K562 (cell line): ENCODE data around the gene PTPRM. TPM values are rescaled to one million over a fixed set of nuclear protein-coding genes. Genes with fewer than 3 reads are reported as not detected.

Experiments used
- ATAC-seq: fragments of 200-7000 bp; cut with Tn5 transposase; 3 replicates; pipeline ENCODE4 v1.9.1; 2020; ENCODE audit warnings: moderate library complexity
- BruUV-seq: library from RNA; stranded (reverse); fragments of 400-500 nt; replicated peaks from 2 replicates; lab custom pipeline; 2021; lab: Mats Ljungman, UMichigan
- CTCF ChIA-PET: fragments of 300-600 bp; formaldehyde crosslinking; extraction: SDS; loops from one replicate; lab custom pipeline; 2021; ENCODE audit warnings: low intra/inter-chr PET ratio; lab: Yijun Ruan, JAX
- POLR2A ChIA-PET: fragments of 300-600, 350-650 bp; sonication (Branson Sonifier 250); formaldehyde crosslinking; extraction: SDS; loops from one replicate; lab custom pipeline; 2021; ENCODE audit warnings: antibody characterized with exemption, inconsistent platforms; lab: Yijun Ruan, JAX
- DNase-seq, 4 experiments: peaks; one replicate each; pipeline versions ENCODE4 v3.0.0 to v3.0.0-alpha.2; 2011 to 2018; ENCODE audit warnings: low spot score in 3 of 4, mixed read lengths in 3 of 4; ENCODE audit errors: extremely low read depth in 1 of 4
- FAIRE-seq: peaks from 2 replicates; lab custom pipeline; 2011; peaks lifted over from hg19 to GRCh38; lab: Jason Lieb, UNC
- H2AFZ ChIP-seq: 2 replicates; pipeline ENCODE4 v1.6.0; 2011; ENCODE audit warnings: low read depth, low read length, control low read depth, inconsistent platforms
- H3K27ac ChIP-seq: fragments of 200-600 bp; 3 replicates; pipeline ENCODE4 v1.8.0; 2011; ENCODE audit warnings: low read depth, mild to moderate bottlenecking, control low read depth, inconsistent platforms, low read length, moderate library complexity, mixed read lengths; ENCODE audit errors: extremely low read depth
- H3K27me3 ChIP-seq, 2 experiments: fragments of 300-600 bp in 1 of 2; 2 replicates in 1 of 2; 3 replicates in 1 of 2; pipeline versions ENCODE4 v1.6.0 to v1.8.0; 2011; ENCODE audit warnings: inconsistent platforms in 2 of 2, low read length in 2 of 2, mild to moderate bottlenecking in 1 of 2, mixed read lengths in 1 of 2, moderate library complexity in 1 of 2; ENCODE audit not compliant: control insufficient read depth in 2 of 2, insufficient read depth in 2 of 2
- H3K36me3 ChIP-seq: fragments of 300-600 bp; 3 replicates; pipeline ENCODE4 v1.8.0; 2011; ENCODE audit warnings: mild to moderate bottlenecking, low read length, inconsistent platforms; ENCODE audit not compliant: control insufficient read depth, insufficient read depth
- H3K4me1 ChIP-seq, 2 experiments: fragments of 200-600 bp in 1 of 2; replicated peaks in 1 of 2; 2 replicates in 1 of 2; 3 replicates in 1 of 2; pipeline versions ENCODE4 v1.5.1 to v1.8.0; 2011; ENCODE audit warnings: inconsistent platforms in 2 of 2, low read length in 2 of 2, mild to moderate bottlenecking in 1 of 2, mixed read lengths in 1 of 2, moderate library complexity in 1 of 2; ENCODE audit not compliant: control insufficient read depth in 2 of 2, insufficient read depth in 2 of 2
- H3K4me2 ChIP-seq: 2 replicates; pipeline ENCODE4 v1.6.1; 2011; ENCODE audit warnings: low read length, control low read depth, inconsistent platforms, mixed read lengths; ENCODE audit not compliant: insufficient read depth
- H3K4me3 ChIP-seq: fragments of 200-600 bp; sonication (generic), shearing (Covaris generic); 2 replicates; pipeline ENCODE4 v1.5.1; 2016; ENCODE audit warnings: control low read depth, inconsistent platforms
- H3K79me2 ChIP-seq: fragments of 200-600 bp; 3 replicates; pipeline ENCODE4 v1.8.0; 2011; ENCODE audit warnings: low read length, inconsistent platforms; ENCODE audit not compliant: control insufficient read depth, insufficient read depth
- H3K9ac ChIP-seq, 2 experiments: 2 replicates each; pipeline versions ENCODE4 v1.6.0 to v1.6.1; 2011; ENCODE audit warnings: low read depth in 2 of 2, low read length in 2 of 2, control low read depth in 1 of 2, inconsistent platforms in 1 of 2, mild to moderate bottlenecking in 1 of 2, mixed read lengths in 1 of 2; ENCODE audit not compliant: insufficient read depth in 1 of 2
- H3K9me1 ChIP-seq: one replicate; pipeline ENCODE4 v1.6.0; 2011; ENCODE audit warnings: inconsistent platforms, mild to moderate bottlenecking, low read length, moderate library complexity; ENCODE audit not compliant: control insufficient read depth, insufficient read depth
- H3K9me3 ChIP-seq: replicated peaks from 2 replicates; pipeline ENCODE4 v1.5.1; 2011; ENCODE audit warnings: low read depth, low read length, inconsistent platforms; ENCODE audit not compliant: control insufficient read depth, insufficient read depth
- H4K20me1 ChIP-seq: replicated peaks from 2 replicates; pipeline ENCODE4 v1.6.1; 2011; ENCODE audit warnings: low read length, inconsistent platforms, mixed read lengths; ENCODE audit not compliant: control insufficient read depth, insufficient read depth
- CBFA2T3 ChIP-seq: fragments of 450-650 bp; IDR thresholded peaks from 2 replicates; pipeline ENCODE4 v1.6.1; 2017
- CBX5 ChIP-seq: IDR thresholded peaks from 2 replicates; pipeline ENCODE4 v1.6.1; 2014; ENCODE audit warnings: low read depth, borderline replicate concordance
- DPF2 ChIP-seq: fragments of 450-650 bp; IDR thresholded peaks from 2 replicates; pipeline ENCODE4 v1.6.1; 2016
- MLX ChIP-seq, 2 experiments: fragments of 450-650 bp in 1 of 2; sonication (generic) in 1 of 2; formaldehyde crosslinking; conservative IDR thresholded peaks; 2 replicates each; pipeline versions ENCODE4 v1.4.0 to v1.8.1; 2020 to 2022; ENCODE audit warnings: mild to moderate bottlenecking in 1 of 2, missing genetic modification reagents in 1 of 2
- NCOA6 ChIP-seq: fragments of 450-650 bp; IDR thresholded peaks from 2 replicates; pipeline ENCODE4 v1.6.1; 2017; ENCODE audit warnings: mild to moderate bottlenecking
- NFE2 ChIP-seq: IDR thresholded peaks from 2 replicates; pipeline ENCODE4 v1.6.1; 2014; ENCODE audit warnings: antibody characterized with exemption, low read depth
- PHF21A ChIP-seq: fragments of 450-650 bp; IDR thresholded peaks from 2 replicates; pipeline ENCODE4 v1.6.1; 2017; ENCODE audit warnings: low read depth, borderline replicate concordance
- RUNX1 ChIP-seq: sonication (generic); IDR thresholded peaks from 2 replicates; pipeline ENCODE4 v1.6.1; 2016; ENCODE audit warnings: antibody characterized with exemption, low read depth
- SNIP1 ChIP-seq: fragments of 450-650 bp; IDR thresholded peaks from 2 replicates; pipeline ENCODE4 v1.7.1; 2017; ENCODE audit warnings: low read depth, mild to moderate bottlenecking
- SREBF2 ChIP-seq: sonication (generic); formaldehyde crosslinking; IDR thresholded peaks from 2 replicates; pipeline ENCODE4 v1.4.0; 2020; ENCODE audit warnings: mild to moderate bottlenecking, missing genetic modification reagents
- TAF9B ChIP-seq: fragments of 450-650 bp; IDR thresholded peaks from 2 replicates; pipeline ENCODE4 v1.6.1; 2018; ENCODE audit warnings: mild to moderate bottlenecking; ENCODE audit not compliant: partially characterized antibody
- TSHZ1 ChIP-seq: fragments of 250-450 bp; sonication (Bioruptor Pico); IDR thresholded peaks from 2 replicates; pipeline ENCODE4 v1.4.0; 2020; ENCODE audit warnings: mild to moderate bottlenecking, moderate library complexity
- YBX1 ChIP-seq: fragments of 450-650 bp; IDR thresholded peaks from 2 replicates; pipeline ENCODE4 v1.7.1; 2016; ENCODE audit warnings: mild to moderate bottlenecking
- ZNF165 ChIP-seq: fragments of 250-450 bp; sonication (Bioruptor Pico); IDR thresholded peaks from 2 replicates; pipeline ENCODE4 v1.4.0; 2020; ENCODE audit warnings: borderline replicate concordance
- ZNF444 ChIP-seq: fragments of 250-450 bp; sonication (Bioruptor Pico); IDR thresholded peaks from 2 replicates; pipeline ENCODE4 v1.4.0; 2020; ENCODE audit warnings: mild to moderate bottlenecking, moderate library complexity
- WGBS: fragments of 100-300 bp; shearing (Covaris generic); methylation state at CpG from one replicate; pipeline ENCODE4 v1.1.6; 2016; ENCODE audit warnings: low coverage, mixed read lengths; ENCODE audit not compliant: insufficient coverage; ENCODE audit errors: missing lambda C conversion rate; 5-methylcytosine and 5-hydroxymethylcytosine counted together
- in situ Hi-C: fragments of 300-500 bp; cut with MboI; formaldehyde crosslinking; loops from 4 replicates; pipeline ENCODE4 v1.15.0; 2018; ENCODE audit warnings: inconsistent platforms, mixed read lengths
- intact Hi-C: fragments of 100-400 bp; cut with micrococcal nuclease; formaldehyde crosslinking; loops from 2 replicates; pipeline ENCODE4 v1.14.2; 2022
- polyA plus RNA-seq, 8 experiments: library from polyadenylated mRNA; depleted of rRNA in 4 of 8; stranded (reverse) in 5 of 8; unstranded in 3 of 8; fragments of >200 nt; fragmentation: Nextera tagmentation in 2 of 8; fragmentation: Illumina TruSeq in 1 of 8; extraction: Ambion mirVana in 2 of 8; extraction: Trizol in 1 of 8; gene quantifications; 2 replicates each; pipeline versions ENCODE4 v1.2.1 to v1.2.3, GENCODE V29; 2011 to 2014; ENCODE audit warnings: inconsistent platforms in 1 of 8, missing spikeins in 1 of 8
- total RNA-seq, 7 experiments: library from RNA; depleted of rRNA in 6 of 7; stranded (reverse); fragments of >200 nt in 6 of 7; fragmentation: Illumina TruSeq in 2 of 7; extraction: Trizol in 2 of 7; gene quantifications; 2 replicates each; pipeline versions ENCODE4 v1.2.1 to v1.2.3, GENCODE V29; 2011 to 2021; ENCODE audit warnings: low replicate concordance in 1 of 7
- TF ChIP-seq, protein P1 (sequence below): fragments of 250-450 bp; sonication (Bioruptor Pico); IDR thresholded peaks from 2 replicates; pipeline ENCODE4 v1.8.0; 2021; ENCODE audit warnings: moderate library complexity, mild to moderate bottlenecking, inconsistent platforms
- TF ChIP-seq, protein P2 (sequence below): sonication (generic); formaldehyde crosslinking; IDR thresholded peaks from 2 replicates; pipeline ENCODE4 v1.8.1; 2023; ENCODE audit warnings: mild to moderate bottlenecking, missing genetic modification reagents

PTPRM gene
- total and polyA plus RNA-seq, 9 of the 15 experiments (the other 6 are each of a cell fraction or from before 2014, with no cell fraction given): 0.03 to 0.16 (median 0.08) TPM; not detected in 3

DNA sequence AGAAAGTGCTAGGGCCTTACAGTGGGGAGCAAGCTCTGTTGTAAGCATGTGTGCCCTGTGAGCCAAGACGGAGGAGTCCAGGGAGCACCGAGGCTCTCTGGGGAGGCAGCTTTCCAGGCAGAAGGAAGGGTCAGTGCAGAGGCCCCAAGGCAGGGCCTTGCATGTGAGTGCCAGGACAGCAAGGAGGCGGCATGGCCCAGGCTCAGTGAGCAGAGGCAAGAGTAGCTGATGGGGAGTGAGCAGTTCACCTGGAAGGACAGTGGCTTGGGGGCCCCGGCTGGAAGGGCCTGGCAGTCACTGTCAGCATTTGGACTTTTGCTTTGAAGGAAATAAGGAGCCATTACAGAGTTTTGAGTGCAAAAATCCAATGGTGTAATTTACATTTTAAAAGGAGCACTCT, 818.3 kb downstream of the PTPRM start:
- in situ Hi-C loops (no loop called here), intact Hi-C loops (no loop called here)
- Histone ChIP-seq H3K27me3 (peaks cover 13 to 20% of the 10 kb centered on the region in 2 experiments; a peak in 3 of 5 replicates), H3K4me1 (no peaks in the 10 kb centered on the region), H3K9ac (no peak overlapping the region), H3K9me3 (no peaks in the 10 kb centered on the region), H3K9me1 (no peaks in the 10 kb centered on the region), H3K79me2 (no peaks in the 10 kb centered on the region), H3K27ac (no peak overlapping the region), H3K36me3 (no peaks in the 10 kb centered on the region), H3K4me2 (no peak overlapping the region), H4K20me1 (no peaks in the 10 kb centered on the region), H2AFZ (no peak overlapping the region), H3K4me3 (no peak overlapping the region)
- ChIA-PET POLR2A (no interaction called here), CTCF (no interaction called here)
- ATAC-seq (no peak), DNase-seq (no peak), FAIRE-seq (no peak)
- no TSS peak for BruUV-seq
- 0% methylated on average over 4 of the region's 4 CpGs for WGBS
- no peak for TF ChIP-seq TAF9B
- no peak for TF ChIP-seq RUNX1
- TF ChIP-seq, protein P1, sequence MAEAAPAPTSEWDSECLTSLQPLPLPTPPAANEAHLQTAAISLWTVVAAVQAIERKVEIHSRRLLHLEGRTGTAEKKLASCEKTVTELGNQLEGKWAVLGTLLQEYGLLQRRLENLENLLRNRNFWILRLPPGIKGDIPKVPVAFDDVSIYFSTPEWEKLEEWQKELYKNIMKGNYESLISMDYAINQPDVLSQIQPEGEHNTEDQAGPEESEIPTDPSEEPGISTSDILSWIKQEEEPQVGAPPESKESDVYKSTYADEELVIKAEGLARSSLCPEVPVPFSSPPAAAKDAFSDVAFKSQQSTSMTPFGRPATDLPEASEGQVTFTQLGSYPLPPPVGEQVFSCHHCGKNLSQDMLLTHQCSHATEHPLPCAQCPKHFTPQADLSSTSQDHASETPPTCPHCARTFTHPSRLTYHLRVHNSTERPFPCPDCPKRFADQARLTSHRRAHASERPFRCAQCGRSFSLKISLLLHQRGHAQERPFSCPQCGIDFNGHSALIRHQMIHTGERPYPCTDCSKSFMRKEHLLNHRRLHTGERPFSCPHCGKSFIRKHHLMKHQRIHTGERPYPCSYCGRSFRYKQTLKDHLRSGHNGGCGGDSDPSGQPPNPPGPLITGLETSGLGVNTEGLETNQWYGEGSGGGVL (CRISPR knock-in tag): no peak
- TF ChIP-seq DPF2: no peak
- TF ChIP-seq CBX5: no peak
- no peak for TF ChIP-seq TSHZ1 (CRISPR knock-in tag)
- TF ChIP-seq SNIP1: no peak
- no peak for TF ChIP-seq NFE2
- TF ChIP-seq ZNF444 (CRISPR knock-in tag): no peak
- no peak for TF ChIP-seq PHF21A
- no peak for TF ChIP-seq MLX (CRISPR knock-in tag; conservative IDR thresholded peaks at IDR 0.05)
- TF ChIP-seq, protein P2, sequence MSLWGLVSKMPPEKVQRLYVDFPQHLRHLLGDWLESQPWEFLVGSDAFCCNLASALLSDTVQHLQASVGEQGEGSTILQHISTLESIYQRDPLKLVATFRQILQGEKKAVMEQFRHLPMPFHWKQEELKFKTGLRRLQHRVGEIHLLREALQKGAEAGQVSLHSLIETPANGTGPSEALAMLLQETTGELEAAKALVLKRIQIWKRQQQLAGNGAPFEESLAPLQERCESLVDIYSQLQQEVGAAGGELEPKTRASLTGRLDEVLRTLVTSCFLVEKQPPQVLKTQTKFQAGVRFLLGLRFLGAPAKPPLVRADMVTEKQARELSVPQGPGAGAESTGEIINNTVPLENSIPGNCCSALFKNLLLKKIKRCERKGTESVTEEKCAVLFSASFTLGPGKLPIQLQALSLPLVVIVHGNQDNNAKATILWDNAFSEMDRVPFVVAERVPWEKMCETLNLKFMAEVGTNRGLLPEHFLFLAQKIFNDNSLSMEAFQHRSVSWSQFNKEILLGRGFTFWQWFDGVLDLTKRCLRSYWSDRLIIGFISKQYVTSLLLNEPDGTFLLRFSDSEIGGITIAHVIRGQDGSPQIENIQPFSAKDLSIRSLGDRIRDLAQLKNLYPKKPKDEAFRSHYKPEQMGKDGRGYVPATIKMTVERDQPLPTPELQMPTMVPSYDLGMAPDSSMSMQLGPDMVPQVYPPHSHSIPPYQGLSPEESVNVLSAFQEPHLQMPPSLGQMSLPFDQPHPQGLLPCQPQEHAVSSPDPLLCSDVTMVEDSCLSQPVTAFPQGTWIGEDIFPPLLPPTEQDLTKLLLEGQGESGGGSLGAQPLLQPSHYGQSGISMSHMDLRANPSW (CRISPR knock-in tag): no peak
- no peak for TF ChIP-seq SREBF2 (CRISPR knock-in tag)
- no peak for TF ChIP-seq ZNF165 (CRISPR knock-in tag)
- TF ChIP-seq CBFA2T3: no peak
- TF ChIP-seq YBX1: no peak
- TF ChIP-seq NCOA6: no peak
